Measurements from ENCODE around the gene CHRNB4. TPM values are rescaled to one million over a fixed set of nuclear protein-coding genes. Genes with fewer than 3 reads are reported as not detected.

Gene CHRNB4
- total RNA-seq, 1 donor from 2014 or later: not detected

DNA sequence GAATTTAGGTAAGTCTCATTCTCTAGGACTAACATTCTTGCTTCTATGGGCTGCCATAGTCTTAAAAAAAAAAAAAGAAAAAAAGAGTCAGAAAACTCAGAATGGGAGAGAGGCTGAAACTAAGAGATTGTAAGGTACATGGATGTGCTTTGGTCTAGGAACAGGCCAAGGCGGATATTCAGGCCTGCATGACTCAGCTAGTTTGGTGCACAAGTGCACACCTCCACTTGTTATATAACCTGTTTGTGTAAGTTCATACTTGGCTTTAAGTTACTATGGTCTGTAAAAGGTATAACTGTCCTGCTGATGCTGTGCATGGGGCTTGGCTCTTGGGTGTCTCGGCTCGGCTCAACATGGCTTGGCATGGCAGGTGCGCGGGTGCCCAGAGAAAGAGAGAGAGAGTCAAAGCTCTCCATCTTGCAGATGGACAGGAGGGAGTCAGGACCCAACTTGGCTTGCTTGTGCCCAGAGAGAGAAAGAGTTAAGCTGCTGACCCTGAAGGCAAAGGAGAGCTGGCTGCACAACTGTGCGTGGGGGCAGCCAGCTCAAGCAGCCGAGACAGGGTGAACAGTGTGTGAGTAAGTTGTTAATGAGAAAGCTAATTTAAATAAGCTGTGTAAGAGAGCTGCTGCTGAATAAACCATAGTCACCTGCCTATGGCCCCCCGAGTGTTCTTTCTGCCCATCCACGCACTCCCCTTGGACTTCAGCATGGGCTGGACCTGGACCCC lies 31.4 kb upstream of the CHRNB4 start:
- DNase-seq (ENCODE audit: low spot score) (no peak), ATAC-seq (no peak)
- intact Hi-C loops (cut with DNase I): no loop called here

DNA sequence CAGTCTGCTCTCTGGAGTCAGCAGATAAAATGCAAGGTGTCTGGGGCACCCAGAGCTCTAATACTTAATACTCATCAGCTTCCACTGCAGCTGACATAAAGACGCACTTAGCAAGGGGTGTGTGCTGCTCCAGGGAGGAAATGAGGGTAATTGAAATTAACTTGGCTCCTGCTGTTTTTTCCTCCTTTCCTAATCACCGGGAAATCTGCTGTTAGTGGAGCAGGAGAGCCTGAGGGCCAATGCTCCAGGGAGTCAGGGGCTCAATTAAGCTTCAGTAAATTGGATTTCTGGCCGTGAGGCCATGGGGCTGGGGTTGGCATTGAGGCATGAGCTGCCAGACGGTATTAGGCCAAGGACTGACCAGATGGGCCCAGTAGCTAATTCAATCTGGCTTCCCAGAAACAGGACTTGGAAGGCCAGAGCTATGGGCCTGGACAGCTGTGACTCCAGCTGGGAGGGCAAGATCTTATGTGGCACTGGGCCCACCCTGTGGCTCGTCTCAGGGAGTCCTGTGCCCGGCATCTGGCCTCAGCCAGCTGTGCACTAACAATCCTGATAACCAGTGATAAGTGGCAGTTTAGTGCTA lies 30.7 kb upstream of the CHRNB4 start:
- intact Hi-C loops (cut with DNase I): no loop called here
- ATAC-seq: no peak
- no peak for DNase-seq (ENCODE audit: low spot score)

DNA sequence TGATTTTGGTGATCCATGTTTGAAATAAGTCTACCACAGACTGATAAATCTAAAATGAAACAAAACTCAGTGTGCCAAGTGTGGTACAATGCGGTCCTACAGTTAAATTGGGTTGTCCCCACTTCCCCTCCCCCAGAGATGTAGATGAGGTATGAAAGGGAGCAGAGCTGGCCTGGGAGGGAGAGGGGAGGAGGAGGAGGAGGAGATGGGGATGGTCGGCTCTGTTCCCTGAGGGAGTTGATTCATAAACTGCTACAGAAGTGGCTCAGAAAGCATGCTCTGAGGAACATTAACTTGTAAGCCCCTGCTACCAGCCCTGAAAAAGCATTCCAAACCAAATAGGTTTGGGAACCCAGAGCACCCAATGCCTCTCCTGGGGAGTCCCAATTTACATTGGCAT lies 28.0 kb upstream of the CHRNB4 start:
- ATAC-seq: no peak
- DNase-seq (ENCODE audit: low spot score): no peak
- intact Hi-C loops (cut with DNase I): no loop called here

DNA sequence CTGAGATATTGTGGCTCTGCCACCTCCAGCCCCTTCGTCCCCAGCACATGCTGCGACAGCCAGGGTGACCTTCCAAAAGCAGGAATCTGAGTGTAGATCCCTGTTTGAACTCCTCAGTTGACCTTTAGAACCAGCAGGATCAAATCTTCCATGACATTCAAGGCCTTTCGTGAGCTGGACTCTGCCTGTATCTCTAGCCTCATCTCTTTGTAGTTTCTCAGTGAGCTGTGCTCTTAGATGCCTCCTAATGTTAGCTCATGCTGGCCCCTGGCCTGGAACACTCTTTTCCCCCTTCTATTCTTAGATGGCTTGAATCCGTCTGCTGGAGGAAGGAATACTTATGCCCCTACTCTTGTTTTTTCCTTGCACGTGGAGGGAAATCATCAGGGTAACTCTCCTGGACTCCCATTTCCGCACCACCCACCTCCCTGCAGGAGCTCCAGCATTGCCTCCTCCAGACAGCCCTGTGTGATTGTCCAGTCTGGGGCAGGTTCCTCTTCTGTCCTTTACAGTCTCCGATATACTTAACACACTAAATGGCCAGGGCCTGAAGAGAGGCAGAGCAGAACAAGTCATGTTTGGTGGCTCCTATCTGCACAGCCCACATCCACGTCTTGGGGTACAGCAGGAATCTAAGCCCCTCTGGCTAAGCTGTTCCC lies 26.7 kb upstream of the CHRNB4 start:
- intact Hi-C loops (cut with DNase I): no loop called here
- no peak for ATAC-seq
- no peak for DNase-seq (ENCODE audit: low spot score)

DNA sequence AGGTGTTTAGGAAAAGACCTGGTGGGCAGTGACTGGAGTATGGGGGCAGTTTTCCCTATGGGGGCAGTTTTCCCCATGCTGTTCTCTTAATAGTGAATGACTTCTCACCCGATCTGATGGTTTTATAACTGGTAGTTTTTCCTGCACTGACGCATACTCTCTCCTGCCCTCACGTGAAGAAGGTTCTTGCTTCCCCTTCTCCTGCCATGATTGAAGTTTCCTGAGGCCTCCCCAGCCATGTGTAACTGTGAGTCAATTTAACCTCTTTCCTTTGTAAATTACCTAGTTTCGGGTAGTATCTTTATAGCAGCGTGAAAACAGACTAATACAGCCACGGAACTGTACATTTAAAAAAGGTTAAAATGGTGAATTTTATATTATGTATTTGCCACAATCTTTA lies 25.0 kb upstream of the CHRNB4 start:
- ATAC-seq (no peak), DNase-seq (ENCODE audit: low spot score) (no peak)
- intact Hi-C loops (cut with DNase I): no loop called here

DNA sequence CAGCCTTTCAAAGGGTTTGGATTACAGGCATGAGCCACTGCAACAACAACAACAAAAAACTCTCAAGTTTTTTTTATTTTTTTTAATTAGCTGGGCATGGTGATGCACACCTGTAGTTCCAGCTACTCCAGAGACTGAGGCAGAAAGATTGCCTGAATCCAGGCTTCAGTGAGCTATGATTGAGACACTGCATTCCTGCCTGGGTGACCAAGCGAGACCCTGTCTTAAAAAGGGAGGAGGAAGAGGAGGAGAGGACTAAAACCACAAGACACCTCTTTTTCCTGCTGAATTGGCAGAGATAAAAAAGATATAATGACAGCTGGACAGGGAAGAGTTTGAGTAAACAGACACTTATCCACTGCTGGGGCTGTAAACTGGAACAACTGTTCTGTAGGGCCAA lies 22.7 kb upstream of the CHRNB4 start:
- intact Hi-C loops (cut with DNase I): no loop called here
- ATAC-seq (no peak), DNase-seq (ENCODE audit: low spot score) (no peak)

DNA sequence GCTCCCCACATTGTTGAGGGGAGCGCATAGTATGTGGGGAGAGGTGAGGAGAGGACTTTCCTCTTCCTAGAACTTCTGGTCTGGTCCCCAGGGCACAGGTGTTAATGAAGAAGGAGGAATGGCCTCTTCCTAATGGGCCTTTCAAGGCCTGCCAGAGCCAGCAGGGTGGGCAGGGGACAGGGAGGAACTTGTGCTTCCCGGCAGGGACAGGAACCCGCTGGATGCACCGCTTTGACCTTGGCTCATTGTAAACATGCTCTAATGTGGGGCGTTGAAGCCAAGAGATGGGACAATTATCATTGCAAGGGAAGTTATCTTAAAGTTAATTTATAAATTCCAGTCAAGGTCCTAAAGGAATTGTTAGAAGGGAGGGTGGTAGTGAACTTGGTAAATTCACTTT lies 21.0 kb upstream of the CHRNB4 start:
- intact Hi-C loops (cut with DNase I): no loop called here
- no peak for DNase-seq (ENCODE audit: low spot score)
- no peak for ATAC-seq

DNA sequence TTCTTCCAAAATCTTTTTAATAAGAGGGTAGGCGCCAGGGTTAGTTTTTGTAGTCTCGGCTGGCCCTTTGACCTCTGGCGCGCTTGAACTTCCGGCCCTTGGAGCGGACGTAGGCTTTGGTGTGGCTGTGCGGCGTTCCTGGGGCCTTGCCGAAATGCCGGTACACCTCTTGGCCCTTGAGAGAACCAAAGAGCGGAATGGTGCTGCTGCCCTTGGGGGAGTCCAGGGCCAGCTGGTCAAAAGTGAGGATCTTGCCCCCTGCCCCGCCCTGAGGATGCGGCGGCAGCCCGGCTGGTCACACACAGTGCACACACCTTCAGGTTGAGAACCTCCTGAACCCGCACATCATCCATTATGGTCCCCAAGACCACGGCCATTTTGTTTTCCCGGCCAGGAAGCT lies 20.0 kb upstream of the CHRNB4 start:
- intact Hi-C loops (cut with DNase I): no loop called here
- no peak for DNase-seq (ENCODE audit: low spot score)
- ATAC-seq: no peak

DNA sequence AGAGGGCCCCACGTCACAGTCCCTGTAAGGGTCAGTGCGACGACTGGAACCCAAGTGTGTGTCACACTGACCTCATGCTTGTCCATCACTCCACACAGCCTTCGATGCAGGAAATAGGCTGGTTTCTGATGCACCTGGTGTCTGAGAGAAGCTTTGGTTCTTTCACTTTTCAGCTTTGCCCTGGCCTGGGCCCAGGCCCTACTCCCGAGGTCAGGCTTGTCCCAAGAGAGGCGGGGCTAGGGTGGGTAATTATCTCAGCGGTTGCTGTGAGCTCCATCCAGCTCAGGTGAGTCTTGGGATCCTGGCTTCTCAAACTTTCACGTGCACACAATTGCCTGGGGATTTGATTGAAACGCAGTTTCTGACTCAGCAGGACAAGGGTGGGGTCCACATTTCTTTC lies 19.6 kb upstream of the CHRNB4 start:
- intact Hi-C loops (cut with DNase I): no loop called here
- ATAC-seq (no peak), DNase-seq (ENCODE audit: low spot score) (no peak)

DNA sequence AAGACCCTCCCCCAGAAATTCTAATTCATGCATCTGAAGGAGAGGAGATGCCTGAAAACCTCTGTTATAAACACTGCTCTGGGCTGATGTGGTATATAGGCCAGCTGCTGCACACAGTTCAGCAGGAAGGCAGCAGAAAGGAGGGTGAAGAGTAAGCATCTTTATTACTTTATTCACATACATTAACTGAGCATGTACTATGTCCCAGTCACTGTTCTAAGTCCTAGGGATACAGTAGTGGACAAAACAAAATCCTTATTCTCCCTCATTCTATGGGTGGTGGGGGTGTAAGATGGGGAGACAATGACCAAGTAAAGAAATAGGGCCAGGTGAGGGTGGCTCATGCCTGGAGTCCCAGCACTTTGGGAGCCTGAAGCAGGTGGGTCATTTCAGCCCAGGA lies 17.8 kb upstream of the CHRNB4 start:
- intact Hi-C loops (cut with DNase I): no loop called here
- no peak for ATAC-seq
- no peak for DNase-seq (ENCODE audit: low spot score)

DNA sequence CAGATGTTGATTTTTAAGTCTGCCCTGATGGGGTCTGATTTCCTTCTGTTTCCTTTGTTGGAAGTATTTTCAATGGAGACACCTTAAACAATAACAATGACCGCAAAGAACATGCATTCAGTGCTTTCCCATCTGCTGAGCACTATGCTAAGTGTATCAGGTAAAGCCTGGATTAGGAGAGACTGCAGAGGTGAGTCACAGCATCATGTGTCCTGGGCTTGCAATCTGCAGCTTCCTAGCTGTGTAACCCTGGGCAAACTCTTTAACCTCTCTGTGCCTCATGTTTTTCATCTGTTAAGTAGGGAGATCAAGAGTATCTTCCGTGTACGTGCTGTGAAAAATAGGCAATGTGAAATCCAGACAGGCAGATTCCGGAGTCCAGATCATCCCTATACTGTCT lies 13.3 kb upstream of the CHRNB4 start:
- intact Hi-C loops (cut with DNase I): no loop called here
- no peak for DNase-seq (ENCODE audit: low spot score)

DNA sequence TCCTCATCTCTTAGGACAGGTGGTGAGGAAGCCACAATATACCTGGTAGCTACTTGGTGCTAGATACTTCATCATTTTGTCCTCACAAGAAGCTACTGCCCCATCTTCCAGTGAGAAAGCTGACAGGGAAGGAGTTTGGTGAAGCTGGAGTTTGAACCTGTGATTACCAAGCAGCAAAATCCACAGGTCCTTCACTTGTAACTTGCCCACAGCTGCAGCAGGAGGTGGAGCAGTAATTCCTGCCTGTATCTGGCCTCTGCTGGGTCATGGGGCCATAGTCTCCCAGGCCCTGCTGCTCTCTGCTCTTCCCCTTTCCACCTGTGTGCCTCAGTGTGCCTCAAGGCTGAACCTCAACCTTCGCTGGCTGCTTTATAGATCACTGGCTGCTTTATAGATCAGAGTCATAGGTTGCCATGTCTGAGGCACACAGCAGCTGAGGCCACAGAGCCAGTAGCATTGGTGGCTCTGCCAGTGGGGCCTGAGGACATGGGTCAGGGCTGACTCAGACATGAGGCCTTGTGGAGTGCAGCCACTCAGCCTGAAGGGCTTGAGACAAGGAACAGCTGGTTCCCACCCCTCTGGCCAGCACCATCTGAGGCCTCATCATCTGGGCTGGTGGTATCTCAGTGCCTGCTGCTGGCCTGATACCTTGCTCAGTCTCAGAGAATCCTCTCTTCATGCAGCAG lies 11.1 kb upstream of the CHRNB4 start:
- no peak for ATAC-seq
- intact Hi-C loops (cut with DNase I): no loop called here
- DNase-seq (ENCODE audit: low spot score): no peak

More for the DNA sequence above, 13.3 kb upstream of the CHRNB4 start:
- ATAC-seq: no peak

DNA sequence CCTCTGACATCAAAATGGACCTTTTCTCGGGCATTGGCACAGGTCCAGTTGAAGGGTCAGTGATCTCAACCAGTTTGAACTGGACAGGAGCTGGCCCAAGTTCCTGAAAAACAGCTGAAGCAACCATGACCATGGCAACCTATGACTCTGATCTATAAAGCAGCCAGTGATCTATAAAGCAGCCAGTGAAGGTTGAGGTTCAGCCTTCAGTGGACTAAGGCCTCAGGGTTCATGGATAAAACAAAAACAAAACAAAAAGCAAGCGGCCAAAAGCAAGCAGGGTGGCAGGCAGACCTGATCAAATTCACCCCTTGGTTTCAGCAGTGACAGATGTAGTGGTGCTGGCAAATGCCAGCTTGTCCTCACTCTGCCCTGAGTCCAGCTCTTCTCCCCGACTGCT lies 10.0 kb upstream of the CHRNB4 start:
- DNase-seq (ENCODE audit: low spot score) (no peak), ATAC-seq (no peak)
- intact Hi-C loops (cut with DNase I): no loop called here

DNA sequence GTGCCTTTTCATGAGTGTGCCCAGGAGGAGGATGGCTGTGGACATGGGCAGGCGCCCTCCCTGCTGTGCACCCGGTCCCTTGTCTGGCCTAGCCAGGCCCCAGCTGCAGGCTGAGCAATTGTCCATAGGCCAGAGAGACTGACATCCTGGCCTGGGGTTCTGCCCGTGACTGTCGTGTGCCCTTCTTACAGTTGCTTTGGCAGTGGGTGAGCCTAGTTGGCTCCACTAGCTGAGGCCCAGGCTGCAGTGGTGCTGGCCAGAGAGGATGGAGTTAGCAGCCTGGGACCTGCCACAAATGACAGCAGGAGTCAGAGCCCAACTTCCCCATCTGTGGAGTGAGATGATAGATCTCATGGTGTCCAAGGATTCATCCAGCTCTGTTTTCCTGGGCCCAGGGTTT lies 9.0 kb upstream of the CHRNB4 start:
- intact Hi-C loops (cut with DNase I): no loop called here
- DNase-seq (ENCODE audit: low spot score): no peak
- no peak for ATAC-seq

DNA sequence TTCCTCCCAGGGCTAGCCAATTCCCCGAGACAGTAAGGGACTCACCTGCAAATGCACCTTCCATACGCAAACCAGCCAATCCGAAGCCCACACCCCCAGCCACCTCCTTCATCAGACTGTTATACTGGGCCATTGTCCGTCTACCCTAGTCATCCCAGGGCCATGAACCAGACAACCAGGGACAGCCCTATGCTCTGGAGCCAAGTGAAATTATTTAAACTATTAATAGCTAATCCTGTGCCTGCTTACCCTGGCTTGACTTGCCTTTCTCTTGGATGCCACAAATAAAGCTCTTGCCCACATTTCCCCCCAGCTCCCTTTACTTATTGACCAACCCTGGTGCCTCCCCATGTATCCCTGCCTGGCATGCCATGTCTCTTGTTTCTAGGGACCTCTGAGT lies 4.0 kb upstream of the CHRNB4 start:
- DNase-seq (ENCODE audit: low spot score): no peak
- no peak for ATAC-seq
- intact Hi-C loops (cut with DNase I): no loop called here

DNA sequence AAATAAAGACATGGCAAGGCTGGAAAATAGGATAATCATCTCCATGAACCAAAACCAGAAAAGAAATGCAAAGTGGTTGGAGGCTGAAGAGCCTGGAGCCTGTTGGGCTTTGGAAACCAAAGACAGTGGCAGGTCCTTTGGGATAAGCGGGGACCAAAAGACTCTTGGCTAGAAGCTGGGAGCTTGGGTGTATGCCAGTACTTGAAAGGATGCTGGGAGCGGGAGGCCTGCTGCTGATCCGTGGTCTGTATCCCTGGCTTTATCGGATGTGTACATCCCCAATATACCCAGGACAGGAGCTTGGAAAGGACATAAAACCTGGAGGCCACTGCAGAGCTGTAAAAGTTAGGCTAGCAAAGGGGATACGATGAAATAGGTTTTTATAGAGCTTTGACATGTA lies 1.3 kb upstream of the CHRNB4 start:
- ATAC-seq (no peak), DNase-seq (ENCODE audit: low spot score) (no peak)
- intact Hi-C loops (cut with DNase I): no loop called here

DNA sequence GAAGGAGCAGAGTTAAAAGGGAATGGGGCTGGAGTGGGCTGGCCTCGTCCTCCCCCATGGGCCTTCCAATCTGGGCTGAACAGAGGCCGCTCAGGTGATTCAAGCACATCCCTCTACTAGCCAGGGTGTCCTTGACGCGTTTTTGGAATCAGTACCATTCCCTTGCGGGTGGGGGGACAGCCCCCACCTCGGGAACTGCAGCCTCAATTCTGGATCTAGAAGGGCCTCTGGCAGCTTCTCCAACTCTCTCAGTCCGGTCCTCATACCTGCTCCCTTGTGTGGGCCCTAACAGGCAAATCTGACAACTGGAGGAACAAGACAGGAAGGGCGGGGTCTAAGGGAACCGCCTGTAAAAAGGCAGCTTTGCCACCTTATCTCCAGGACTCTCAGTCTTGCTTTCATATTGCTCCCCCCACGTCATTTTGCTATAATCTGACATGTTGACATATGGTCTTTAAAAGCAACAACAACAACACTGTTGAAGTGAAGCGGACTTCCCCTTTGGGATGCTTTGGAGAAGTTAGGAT lies 802 bp upstream of the CHRNB4 start:
- intact Hi-C loops (cut with DNase I): no loop called here
- ATAC-seq: no peak
- DNase-seq (ENCODE audit: low spot score): no peak

DNA sequence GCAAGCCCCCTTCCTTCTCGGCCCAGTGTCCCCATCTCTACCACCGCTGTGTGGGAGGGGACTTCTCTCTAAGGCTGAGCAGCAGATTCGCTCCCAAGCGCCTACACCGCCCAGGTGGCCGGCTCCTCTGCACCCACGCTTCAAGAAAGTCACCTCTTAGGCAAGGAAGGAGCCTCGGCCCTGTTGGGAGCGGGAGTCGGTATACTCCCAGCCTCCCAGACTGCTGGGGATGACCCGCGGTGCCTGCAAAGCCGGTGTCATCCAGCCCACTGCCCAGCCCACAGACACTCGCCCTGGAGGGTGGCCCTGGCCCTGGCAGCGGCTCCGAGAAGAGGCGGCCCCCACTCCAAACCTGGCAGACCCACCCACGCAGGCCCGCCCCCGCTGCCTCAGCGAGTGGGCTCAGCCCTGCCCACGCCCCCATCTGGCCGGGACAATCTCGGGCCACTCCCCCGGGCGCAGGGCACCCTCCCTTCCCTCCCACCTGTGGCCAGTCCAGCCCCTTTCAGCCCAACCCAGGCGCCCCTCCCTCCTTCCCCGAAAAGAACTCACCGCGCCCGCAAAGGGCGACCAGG lies 396 bp downstream of the CHRNB4 start:
- peak; percentile 20 for ATAC-seq
- DNase-seq (ENCODE audit: low spot score): no peak
- intact Hi-C loops (cut with DNase I): no loop called here

DNA sequence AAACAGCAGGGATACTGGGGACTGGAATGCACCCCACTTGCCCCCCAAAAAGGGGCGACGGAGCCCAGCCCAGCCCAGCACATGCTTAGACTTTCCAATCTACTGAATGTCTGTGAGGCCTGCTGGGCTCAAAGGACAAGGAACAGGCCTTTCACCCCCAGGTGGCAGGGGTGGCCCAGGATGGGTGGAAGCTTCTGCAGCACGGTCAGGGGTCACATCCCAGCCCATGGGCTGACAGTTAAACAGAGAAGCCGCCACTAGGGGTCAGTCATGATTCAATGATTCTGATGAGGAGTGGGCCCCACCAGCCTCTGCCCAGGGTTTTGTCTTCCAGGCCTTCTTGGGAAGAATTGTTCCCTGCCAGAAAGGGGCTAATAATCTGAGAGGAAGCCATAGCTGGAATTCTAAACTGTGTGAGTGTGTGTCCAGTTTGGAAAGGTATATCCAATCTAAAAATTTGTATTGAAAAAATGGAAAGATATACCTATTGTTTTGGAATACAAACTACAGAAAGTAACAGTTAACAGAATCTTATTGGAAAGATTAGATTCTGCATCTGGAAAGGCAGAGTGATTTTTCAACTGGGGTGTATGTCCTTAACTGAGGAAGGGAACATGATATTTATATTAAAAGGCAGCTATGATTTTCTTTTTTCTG lies 2.2 kb downstream of the CHRNB4 start:
- no peak for DNase-seq (ENCODE audit: low spot score)
- no peak for ATAC-seq
- intact Hi-C loops (cut with DNase I): no loop called here

Data from sciatic nerve (tissue), 2 donors.